ENCODE results near the gene SYNE4.

SYNE4 gene

DNA sequence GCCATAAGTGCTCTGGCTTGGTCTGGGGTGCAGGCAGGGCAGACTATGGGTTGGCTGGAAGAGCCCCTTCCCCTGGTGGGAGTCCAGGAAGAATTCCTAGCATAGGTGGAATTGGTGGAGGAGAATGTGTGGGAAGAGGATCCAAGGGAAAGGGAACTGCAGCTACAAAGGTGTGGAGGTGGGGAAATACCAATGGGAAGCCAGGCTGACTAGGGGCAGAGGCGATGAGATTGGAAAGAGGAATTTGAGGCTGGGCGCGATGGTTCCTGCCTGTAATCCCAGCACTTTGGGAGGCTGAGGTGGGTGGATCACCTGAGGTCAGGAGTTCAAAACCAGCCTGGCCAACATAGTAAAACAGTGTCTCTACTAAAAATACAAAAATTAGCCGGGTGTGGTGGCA lies 18.5 kb downstream of the SYNE4 start:
- ATAC-seq (ENCODE audit: low read depth) (no peak), DNase-seq (ENCODE audit: low spot score) (no peak)
- H3K9me3 ChIP-seq (ENCODE audit: severe bottlenecking), result no peaks in the 10 kb centered on the region
- H3K27me3 ChIP-seq (ENCODE audit: insufficient read depth, poor library complexity, severe bottlenecking), result peaks cover 11% of the 10 kb centered on the region
- peaks cover 3% of the 10 kb centered on the region for H3K4me1 ChIP-seq (ENCODE audit: insufficient read depth, poor library complexity, severe bottlenecking)
- H3K4me3 ChIP-seq (ENCODE audit: severe bottlenecking), result no peak overlapping the region
- H3K27ac ChIP-seq (ENCODE audit: poor library complexity, severe bottlenecking), result no peak overlapping the region
- TF ChIP-seq, protein P1, sequence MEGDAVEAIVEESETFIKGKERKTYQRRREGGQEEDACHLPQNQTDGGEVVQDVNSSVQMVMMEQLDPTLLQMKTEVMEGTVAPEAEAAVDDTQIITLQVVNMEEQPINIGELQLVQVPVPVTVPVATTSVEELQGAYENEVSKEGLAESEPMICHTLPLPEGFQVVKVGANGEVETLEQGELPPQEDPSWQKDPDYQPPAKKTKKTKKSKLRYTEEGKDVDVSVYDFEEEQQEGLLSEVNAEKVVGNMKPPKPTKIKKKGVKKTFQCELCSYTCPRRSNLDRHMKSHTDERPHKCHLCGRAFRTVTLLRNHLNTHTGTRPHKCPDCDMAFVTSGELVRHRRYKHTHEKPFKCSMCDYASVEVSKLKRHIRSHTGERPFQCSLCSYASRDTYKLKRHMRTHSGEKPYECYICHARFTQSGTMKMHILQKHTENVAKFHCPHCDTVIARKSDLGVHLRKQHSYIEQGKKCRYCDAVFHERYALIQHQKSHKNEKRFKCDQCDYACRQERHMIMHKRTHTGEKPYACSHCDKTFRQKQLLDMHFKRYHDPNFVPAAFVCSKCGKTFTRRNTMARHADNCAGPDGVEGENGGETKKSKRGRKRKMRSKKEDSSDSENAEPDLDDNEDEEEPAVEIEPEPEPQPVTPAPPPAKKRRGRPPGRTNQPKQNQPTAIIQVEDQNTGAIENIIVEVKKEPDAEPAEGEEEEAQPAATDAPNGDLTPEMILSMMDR (IDR thresholded peaks at IDR 0.05; ENCODE audit: poor library complexity, severe bottlenecking), result no peak
- H3K36me3 ChIP-seq (ENCODE audit: low read depth), result no peaks in the 10 kb centered on the region

DNA sequence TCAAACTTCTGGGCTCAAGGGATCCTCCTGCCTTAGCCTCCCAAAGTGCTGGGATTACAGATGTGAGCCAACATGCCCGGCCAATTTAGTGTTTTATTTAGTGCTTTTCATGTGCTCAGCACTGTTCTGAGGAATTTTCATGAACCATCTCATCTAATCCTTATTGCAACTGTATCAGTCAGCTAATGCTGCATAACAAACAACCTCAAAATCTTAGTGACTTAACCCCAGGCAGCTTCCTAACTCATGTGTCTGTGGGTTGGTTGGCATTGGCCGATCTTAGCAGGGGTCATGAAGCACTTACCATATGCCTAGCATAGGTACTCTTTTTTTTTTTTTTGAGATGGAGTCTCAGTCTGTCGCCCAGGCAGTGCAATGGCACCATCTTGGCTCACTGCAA lies 19.8 kb downstream of the SYNE4 start:
- Histone ChIP-seq H3K9me3 (ENCODE audit: severe bottlenecking) (no peaks in the 10 kb centered on the region), H3K27ac (ENCODE audit: poor library complexity, severe bottlenecking) (no peak overlapping the region), H3K36me3 (ENCODE audit: low read depth) (no peaks in the 10 kb centered on the region), H3K4me3 (ENCODE audit: severe bottlenecking) (no peak overlapping the region), H3K27me3 (ENCODE audit: insufficient read depth, poor library complexity, severe bottlenecking) (peaks cover 11% of the 10 kb centered on the region), H3K4me1 (ENCODE audit: insufficient read depth, poor library complexity, severe bottlenecking) (no peaks in the 10 kb centered on the region)
- TF ChIP-seq, protein P1 (IDR thresholded peaks at IDR 0.05; ENCODE audit: poor library complexity, severe bottlenecking), result no peak
- DNase-seq (ENCODE audit: low spot score), result no peak
- ATAC-seq (ENCODE audit: low read depth), result no peak

- TF ChIP-seq, protein P1 (IDR thresholded peaks at IDR 0.05; ENCODE audit: poor library complexity, severe bottlenecking), result no peak
- H3K27ac ChIP-seq (ENCODE audit: poor library complexity, severe bottlenecking), result no peak overlapping the region
Measured at GRCh38 chr19:35987571-35987896, 21.1 kb downstream of the SYNE4 start.

GRCh38 chr19:35986664-35987570 lies 21.7 kb downstream of the SYNE4 start:
- no peak overlapping the region for H3K27ac ChIP-seq (ENCODE audit: poor library complexity, severe bottlenecking)

More at GRCh38 chr19:35987571-35987896, 21.1 kb downstream of the SYNE4 start:
- Histone ChIP-seq H3K4me1 (ENCODE audit: insufficient read depth, poor library complexity, severe bottlenecking) (no peaks in the 10 kb centered on the region), H3K9me3 (ENCODE audit: severe bottlenecking) (no peaks in the 10 kb centered on the region), H3K4me3 (ENCODE audit: severe bottlenecking) (no peak overlapping the region), H3K36me3 (ENCODE audit: low read depth) (no peaks in the 10 kb centered on the region), H3K27me3 (ENCODE audit: insufficient read depth, poor library complexity, severe bottlenecking) (peaks cover 11% of the 10 kb centered on the region)
- DNase-seq (ENCODE audit: low spot score) (no peak), ATAC-seq (ENCODE audit: low read depth) (no peak)

More at GRCh38 chr19:35986664-35987570, 21.7 kb downstream of the SYNE4 start:
- TF ChIP-seq, protein P1 (IDR thresholded peaks at IDR 0.05; ENCODE audit: poor library complexity, severe bottlenecking), result no peak
- H3K27me3 ChIP-seq (ENCODE audit: insufficient read depth, poor library complexity, severe bottlenecking), result peaks cover 11% of the 10 kb centered on the region
- H3K36me3 ChIP-seq (ENCODE audit: low read depth), result no peaks in the 10 kb centered on the region
- peak overlapping the region; percentile 14 for H3K4me3 ChIP-seq (ENCODE audit: severe bottlenecking)
- DNase-seq (ENCODE audit: low spot score) (no peak), ATAC-seq (ENCODE audit: low read depth) (peak; percentile 68)
- H3K9me3 ChIP-seq (ENCODE audit: severe bottlenecking), result no peaks in the 10 kb centered on the region
- no peaks in the 10 kb centered on the region for H3K4me1 ChIP-seq (ENCODE audit: insufficient read depth, poor library complexity, severe bottlenecking)
